ENCODE data around the gene PPP1CA.

Gene PPP1CA

GRCh38 chr11:67353317-67354074 lies 48.2 kb downstream of the PPP1CA start, which contains the start of gene POLD4:
TSS of gene POLD4 (minus strand) at chr11:67353546. CDS start at chr11:67353399, 147 bp downstream.
- Mint-ChIP-seq H3K27ac (peak within 1 kb of the TSS; percentile 92), H3K4me1 (peaks cover 81% of the 10 kb centered on the region), H3K9me3 (no peaks in the 10 kb centered on the region), H3K36me3 (no peaks in the 10 kb centered on the region), H3K27me3 (no peaks in the 10 kb centered on the region), H3K4me3 (peak within 1 kb of the TSS; percentile 87)
- peak; percentile 93 for ATAC-seq

DNA sequence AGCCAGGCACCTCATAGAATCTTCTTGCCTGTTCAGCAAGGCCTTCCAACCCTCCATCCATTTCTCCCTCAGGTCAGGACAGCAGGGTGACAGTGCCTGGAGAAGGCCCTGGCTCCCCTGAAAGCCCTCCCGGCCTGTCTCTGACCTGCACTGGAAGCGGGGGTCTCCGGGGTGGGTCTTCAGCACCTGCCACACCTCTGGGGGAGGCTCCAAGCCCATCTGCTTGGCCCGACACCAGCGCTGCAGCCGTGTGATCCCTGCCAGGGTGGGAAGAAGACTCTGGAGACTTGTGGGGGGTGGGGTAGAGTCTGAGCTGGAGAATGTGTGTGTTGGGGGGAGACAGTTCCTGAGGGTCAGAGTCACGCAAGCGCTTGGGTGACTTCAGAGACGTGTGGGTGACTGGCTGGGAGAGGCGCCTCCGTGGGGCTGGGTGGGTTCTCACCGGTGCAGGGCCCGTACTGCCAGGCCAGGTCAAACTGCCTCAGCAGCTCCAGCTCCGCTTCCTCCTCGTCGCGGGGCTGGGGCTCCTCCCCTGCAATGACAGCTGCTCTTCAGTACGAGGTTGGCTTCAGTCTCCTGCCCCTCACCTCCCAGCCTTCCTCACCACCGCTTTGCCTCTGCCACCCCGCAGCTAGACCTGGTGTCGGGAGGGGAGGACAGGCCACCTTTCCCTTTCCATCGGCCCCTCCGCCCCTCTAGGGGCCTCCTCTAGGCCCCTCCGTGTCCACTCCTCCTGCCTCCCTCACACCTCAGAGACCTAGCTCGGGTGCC lies 48.9 kb downstream of the PPP1CA start:
- peak; percentile 59 for ATAC-seq
- Mint-ChIP-seq H3K4me1 (peaks cover 81% of the 10 kb centered on the region), H3K9me3 (no peaks in the 10 kb centered on the region), H3K27me3 (no peaks in the 10 kb centered on the region), H3K4me3 (peak overlapping the region; percentile 87), H3K27ac (peak overlapping the region; percentile 92), H3K36me3 (no peaks in the 10 kb centered on the region)

- no peak for ATAC-seq
- Mint-ChIP-seq H3K27ac (peak overlapping the region; percentile 92), H3K4me3 (peak overlapping the region; percentile 81), H3K9me3 (no peaks in the 10 kb centered on the region), H3K36me3 (no peaks in the 10 kb centered on the region), H3K27me3 (no peaks in the 10 kb centered on the region), H3K4me1 (peaks cover 76% of the 10 kb centered on the region)
These were observed 50.2 kb downstream of the PPP1CA start for GRCh38 chr11:67351275-67352005.

GRCh38 chr11:67349928-67350465 lies 51.7 kb downstream of the PPP1CA start:
- Mint-ChIP-seq H3K9me3 (no peaks in the 10 kb centered on the region), H3K4me3 (peak overlapping the region; percentile 26), H3K27me3 (no peaks in the 10 kb centered on the region), H3K4me1 (peaks cover 76% of the 10 kb centered on the region), H3K36me3 (no peaks in the 10 kb centered on the region), H3K27ac (peak overlapping the region; percentile 65)
- no peak for ATAC-seq

DNA sequence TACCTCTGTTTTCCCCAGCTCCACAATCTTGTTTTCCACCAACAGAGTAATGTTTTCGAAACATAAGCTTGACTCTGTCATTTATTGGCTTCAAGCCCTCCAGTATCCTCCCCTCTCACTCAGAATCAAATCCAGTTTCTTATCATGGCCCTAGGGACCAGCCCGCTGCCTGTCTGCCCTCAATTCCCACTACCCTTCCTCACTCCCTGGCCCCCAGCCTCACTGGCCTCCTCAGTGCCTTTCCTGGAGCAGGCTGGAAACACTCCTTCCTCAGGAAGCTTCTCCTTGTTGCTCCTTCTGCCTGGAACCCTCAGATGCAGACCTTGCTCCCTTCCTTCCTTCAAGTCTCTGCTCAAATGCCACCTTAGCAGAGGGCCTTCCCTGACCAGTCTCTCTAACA lies 52.2 kb downstream of the PPP1CA start:
- H3K27me3 Mint-ChIP-seq = no peaks in the 10 kb centered on the region
- no peaks in the 10 kb centered on the region for H3K36me3 Mint-ChIP-seq
- peak overlapping the region; percentile 65 for H3K27ac Mint-ChIP-seq
- ATAC-seq = no peak
- peak overlapping the region; percentile 26 for H3K4me3 Mint-ChIP-seq
- peaks cover 76% of the 10 kb centered on the region for H3K4me1 Mint-ChIP-seq
- no peaks in the 10 kb centered on the region for H3K9me3 Mint-ChIP-seq

- H3K4me3 Mint-ChIP-seq = no peak overlapping the region
- no peak for ATAC-seq
- H3K27ac Mint-ChIP-seq = peak overlapping the region; percentile 65
- no peaks in the 10 kb centered on the region for H3K27me3 Mint-ChIP-seq
- peaks cover 76% of the 10 kb centered on the region for H3K4me1 Mint-ChIP-seq
- H3K36me3 Mint-ChIP-seq = no peaks in the 10 kb centered on the region
- H3K9me3 Mint-ChIP-seq = no peaks in the 10 kb centered on the region
These were observed 52.6 kb downstream of the PPP1CA start for GRCh38 chr11:67349036-67349435.

Measured in stimulated activated memory B cell treated with anti-CD40 and anti-IgM and Interleukin-4, amounts not matched to agents 10 μg/mL and 1 μg/mL and 100 μg/mL, for 72 hours (primary cell).